ENCODE results near the gene LHFPL2. TPM values are rescaled to one million over a fixed set of nuclear protein-coding genes. Genes with fewer than 3 reads are reported as not detected.

LHFPL2 gene
- total RNA-seq, 1 experiment from 2014 or later: 17.9 TPM

DNA sequence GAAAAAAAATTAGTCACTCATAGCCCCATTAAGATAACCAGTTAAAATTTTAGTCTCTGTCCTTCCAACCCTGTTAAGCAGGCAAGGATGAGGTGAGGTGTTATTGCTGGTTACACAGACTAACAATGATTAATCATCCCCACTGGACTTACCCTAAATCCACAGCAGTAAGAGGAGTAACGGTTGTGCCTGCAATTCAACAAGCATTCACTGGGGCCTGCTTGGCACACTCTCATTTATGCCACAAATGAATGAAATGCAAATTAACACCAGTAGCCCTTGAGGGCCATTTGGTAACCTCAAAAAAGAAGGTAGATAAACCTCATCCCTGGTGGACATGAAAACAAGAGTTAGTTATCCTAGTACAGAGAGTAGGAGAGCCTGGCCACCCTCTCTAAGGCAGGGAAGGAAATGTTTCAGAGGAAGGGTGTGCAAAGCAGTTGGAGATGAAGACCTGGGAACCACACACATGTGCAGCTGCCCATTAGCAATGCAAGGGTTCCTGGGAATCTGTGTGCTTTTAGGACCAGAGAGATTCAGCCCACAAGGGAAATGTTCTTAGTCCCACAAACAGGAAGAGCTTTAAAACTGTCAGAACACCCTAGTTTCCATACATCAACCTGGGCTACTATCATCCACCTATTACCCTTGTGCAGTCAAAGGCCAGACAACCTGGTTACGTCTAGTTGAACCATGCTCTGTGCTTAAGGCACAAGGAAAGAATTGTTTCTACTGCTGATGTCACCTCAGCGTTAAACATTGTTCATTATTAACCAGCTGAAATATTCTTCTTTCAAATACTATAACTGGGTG lies 7.7 kb downstream of the LHFPL2 start:
- ChIA-PET POLR2A (no interaction called here), RAD21 (ENCODE audit: low non-redundant PET in 1 of 2, low total read pairs in 2 of 2, uncharacterized antibody in 2 of 2, unreplicated experiment in 2 of 2) (no interaction called here), CTCF (no interaction called here)
- Histone ChIP-seq H4K20me1 (ENCODE audit: insufficient read depth) (no peaks in the 10 kb centered on the region), H3K27me3 (ENCODE audit: insufficient read depth, low read length) (no peaks in the 10 kb centered on the region), H3K27ac (ENCODE audit: low read depth, low read length) (no peak overlapping the region), H3K4me1 (ENCODE audit: control insufficient read depth in 1 of 2, insufficient read depth in 2 of 2, low read length in 2 of 2) (peaks cover 0 to 8% of the 10 kb centered on the region in 2 experiments; a peak in 2 of 4 replicates), H3K9me2 (ENCODE audit: insufficient read depth) (no peaks in the 10 kb centered on the region), H3K9ac (ENCODE audit: low read length) (no peak overlapping the region), H3K9me3 (ENCODE audit: control insufficient read depth in 1 of 2, insufficient read depth in 1 of 2, low read depth in 1 of 2, low read length in 2 of 2) (no peaks in the 10 kb centered on the region), H3K4me3 (replicated peaks in 1 of 2; ENCODE audit: low read depth in 1 of 2, low read length in 2 of 2) (no peak overlapping the region), H3K79me2 (ENCODE audit: insufficient read depth, low read length) (peaks cover 37% of the 10 kb centered on the region), H3K36me3 (ENCODE audit: control insufficient read depth in 1 of 2, insufficient read depth in 2 of 2, low read length in 2 of 2) (0 out of 4 replicates have a peak, but pooled peaks cover 0 to under 1% of the 10 kb centered on the region in 2 experiments), H2AFZ (ENCODE audit: low read depth, low read length, poor library complexity, severe bottlenecking) (no peak overlapping the region), H3K4me2 (ENCODE audit: low read length) (no peak overlapping the region)
- intact Hi-C loops (cut with micrococcal nuclease): loop anchor here (10.0 kb wide), 1 partner anchor 154 kb away; no protein-coding TSS in a partner anchor
- no peak for TF ChIP-seq ZFX (IDR thresholded peaks at IDR 0.05)
- TF ChIP-seq EGR1 (IDR thresholded peaks at IDR 0.05; ENCODE audit: low read depth): no peak
- TF ChIP-seq EZH2phosphoT487 (IDR thresholded peaks at IDR 0.05; ENCODE audit: borderline replicate concordance): no peak
- TF ChIP-seq, protein P1, sequence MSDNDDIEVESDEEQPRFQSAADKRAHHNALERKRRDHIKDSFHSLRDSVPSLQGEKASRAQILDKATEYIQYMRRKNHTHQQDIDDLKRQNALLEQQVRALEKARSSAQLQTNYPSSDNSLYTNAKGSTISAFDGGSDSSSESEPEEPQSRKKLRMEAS (IDR thresholded peaks at IDR 0.05): no peak
- TF ChIP-seq POLR2A (IDR thresholded peaks at IDR 0.05; ENCODE audit: borderline replicate concordance, extremely low read depth, insufficient read depth, insufficient read length): no peak
- no peak for TF ChIP-seq CBX3 (IDR thresholded peaks at IDR 0.05; ENCODE audit: low read depth)
- no peak for TF ChIP-seq SIN3A (IDR thresholded peaks at IDR 0.05; ENCODE audit: low read depth)
- TF ChIP-seq, protein P2, sequence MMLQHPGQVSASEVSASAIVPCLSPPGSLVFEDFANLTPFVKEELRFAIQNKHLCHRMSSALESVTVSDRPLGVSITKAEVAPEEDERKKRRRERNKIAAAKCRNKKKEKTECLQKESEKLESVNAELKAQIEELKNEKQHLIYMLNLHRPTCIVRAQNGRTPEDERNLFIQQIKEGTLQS (IDR thresholded peaks at IDR 0.05): no peak
- TF ChIP-seq YY1 (IDR thresholded peaks at IDR 0.05; ENCODE audit: extremely low read depth, insufficient replicate concordance, low read depth, low read length): no peak
- ATAC-seq (no peak), DNase-seq (ENCODE audit: low read depth, low spot score) (no peak)
- no TSS peak for BruUV-seq (replicated peaks)

DNA sequence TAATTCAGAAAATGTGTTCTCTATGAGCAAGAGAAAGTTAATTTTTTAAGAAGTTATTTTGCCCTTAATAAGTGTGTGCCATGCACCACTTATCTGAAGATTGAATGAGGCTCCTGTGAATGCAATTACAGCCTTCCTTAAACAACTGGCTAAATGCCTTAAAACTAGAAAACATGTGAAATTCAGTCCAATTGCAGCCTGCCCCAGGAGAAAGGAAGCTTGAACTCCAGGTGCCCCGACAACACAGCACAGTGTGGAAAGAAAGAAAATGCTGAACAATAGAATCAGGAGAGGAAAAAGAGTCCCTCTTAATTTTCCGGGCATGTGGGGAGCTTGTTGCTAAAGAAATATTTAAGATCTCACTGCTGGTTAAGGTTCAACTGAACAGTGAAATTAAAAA lies 8.8 kb downstream of the LHFPL2 start:
- intact Hi-C loops (cut with micrococcal nuclease): loop anchor here (10.0 kb wide), 1 partner anchor 155 kb away; no protein-coding TSS in a partner anchor
- H4K20me1 ChIP-seq (ENCODE audit: insufficient read depth): no peaks in the 10 kb centered on the region
- peaks cover 0 to 8% of the 10 kb centered on the region in 2 experiments; a peak in 2 of 4 replicates for H3K4me1 ChIP-seq (ENCODE audit: control insufficient read depth in 1 of 2, insufficient read depth in 2 of 2, low read length in 2 of 2)
- H3K4me2 ChIP-seq (ENCODE audit: low read length): no peak overlapping the region
- no peak for DNase-seq (ENCODE audit: low read depth, low spot score)
- ChIA-PET CTCF (no interaction called here), POLR2A (no interaction called here), RAD21 (ENCODE audit: low non-redundant PET in 1 of 2, low total read pairs in 2 of 2, uncharacterized antibody in 2 of 2, unreplicated experiment in 2 of 2) (no interaction called here)
- H3K36me3 ChIP-seq (ENCODE audit: control insufficient read depth in 1 of 2, insufficient read depth in 2 of 2, low read length in 2 of 2): no peaks in the 10 kb centered on the region
- H3K9me2 ChIP-seq (ENCODE audit: insufficient read depth): no peaks in the 10 kb centered on the region
- H3K79me2 ChIP-seq (ENCODE audit: insufficient read depth, low read length): peaks cover 38% of the 10 kb centered on the region
- H3K4me3 ChIP-seq (replicated peaks in 1 of 2; ENCODE audit: low read depth in 1 of 2, low read length in 2 of 2): no peak overlapping the region
- H3K9me3 ChIP-seq (ENCODE audit: control insufficient read depth in 1 of 2, insufficient read depth in 1 of 2, low read depth in 1 of 2, low read length in 2 of 2): no peaks in the 10 kb centered on the region
- no peaks in the 10 kb centered on the region for H3K27me3 ChIP-seq (ENCODE audit: insufficient read depth, low read length)
- no peak overlapping the region for H2AFZ ChIP-seq (ENCODE audit: low read depth, low read length, poor library complexity, severe bottlenecking)
- no peak overlapping the region for H3K9ac ChIP-seq (ENCODE audit: low read length)
- BruUV-seq (replicated peaks): no TSS peak
- no peak for ATAC-seq
- no peak overlapping the region for H3K27ac ChIP-seq (ENCODE audit: low read depth, low read length)
- TF ChIP-seq FOSL1 (IDR thresholded peaks at IDR 0.05; ENCODE audit: low read depth) (no peak), EZH2 (IDR thresholded peaks at IDR 0.05) (no peak), CEBPB (IDR thresholded peaks at IDR 0.05; ENCODE audit: low read depth) (no peak), JUND (IDR thresholded peaks at IDR 0.05) (no peak), SP1 (IDR thresholded peaks at IDR 0.05; ENCODE audit: low read depth) (no peak), POLR2A (IDR thresholded peaks at IDR 0.05; ENCODE audit: borderline replicate concordance, extremely low read depth, insufficient read depth, insufficient read length) (no peak), ZNF274 (IDR thresholded peaks at IDR 0.05; ENCODE audit: low read depth, low read length) (no peak), CBX3 (IDR thresholded peaks at IDR 0.05; ENCODE audit: low read depth) (no peak)
- TF ChIP-seq, protein P3, sequence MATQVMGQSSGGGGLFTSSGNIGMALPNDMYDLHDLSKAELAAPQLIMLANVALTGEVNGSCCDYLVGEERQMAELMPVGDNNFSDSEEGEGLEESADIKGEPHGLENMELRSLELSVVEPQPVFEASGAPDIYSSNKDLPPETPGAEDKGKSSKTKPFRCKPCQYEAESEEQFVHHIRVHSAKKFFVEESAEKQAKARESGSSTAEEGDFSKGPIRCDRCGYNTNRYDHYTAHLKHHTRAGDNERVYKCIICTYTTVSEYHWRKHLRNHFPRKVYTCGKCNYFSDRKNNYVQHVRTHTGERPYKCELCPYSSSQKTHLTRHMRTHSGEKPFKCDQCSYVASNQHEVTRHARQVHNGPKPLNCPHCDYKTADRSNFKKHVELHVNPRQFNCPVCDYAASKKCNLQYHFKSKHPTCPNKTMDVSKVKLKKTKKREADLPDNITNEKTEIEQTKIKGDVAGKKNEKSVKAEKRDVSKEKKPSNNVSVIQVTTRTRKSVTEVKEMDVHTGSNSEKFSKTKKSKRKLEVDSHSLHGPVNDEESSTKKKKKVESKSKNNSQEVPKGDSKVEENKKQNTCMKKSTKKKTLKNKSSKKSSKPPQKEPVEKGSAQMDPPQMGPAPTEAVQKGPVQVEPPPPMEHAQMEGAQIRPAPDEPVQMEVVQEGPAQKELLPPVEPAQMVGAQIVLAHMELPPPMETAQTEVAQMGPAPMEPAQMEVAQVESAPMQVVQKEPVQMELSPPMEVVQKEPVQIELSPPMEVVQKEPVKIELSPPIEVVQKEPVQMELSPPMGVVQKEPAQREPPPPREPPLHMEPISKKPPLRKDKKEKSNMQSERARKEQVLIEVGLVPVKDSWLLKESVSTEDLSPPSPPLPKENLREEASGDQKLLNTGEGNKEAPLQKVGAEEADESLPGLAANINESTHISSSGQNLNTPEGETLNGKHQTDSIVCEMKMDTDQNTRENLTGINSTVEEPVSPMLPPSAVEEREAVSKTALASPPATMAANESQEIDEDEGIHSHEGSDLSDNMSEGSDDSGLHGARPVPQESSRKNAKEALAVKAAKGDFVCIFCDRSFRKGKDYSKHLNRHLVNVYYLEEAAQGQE (IDR thresholded peaks at IDR 0.05; ENCODE audit: low read depth): no peak
- TF ChIP-seq, protein P1 (IDR thresholded peaks at IDR 0.05): no peak
